Glutamatergic neuron (in vitro differentiated cells): ENCODE data around the gene PPP1R7. TPM values are rescaled to one million over a fixed set of nuclear protein-coding genes. Genes with fewer than 3 reads are reported as not detected.

Experiments used
- DNase-seq: peaks from one replicate; pipeline ENCODE4 v3.0.0; 2022
- H3K27ac Mint-ChIP-seq: one replicate; pipeline ENCODE4 v1.8.0; 2020; ENCODE audit warnings: mild to moderate bottlenecking, mixed read lengths, inconsistent platforms; ENCODE audit not compliant: unreplicated experiment
- H3K27me3 Mint-ChIP-seq: one replicate; pipeline ENCODE4 v1.8.0; 2020; ENCODE audit warnings: mild to moderate bottlenecking, moderate library complexity, mixed read lengths, inconsistent platforms; ENCODE audit not compliant: unreplicated experiment
- H3K36me3 Mint-ChIP-seq: one replicate; pipeline ENCODE4 v1.8.0; 2020; ENCODE audit warnings: mild to moderate bottlenecking, mixed read lengths, inconsistent platforms; ENCODE audit not compliant: unreplicated experiment
- H3K4me1 Mint-ChIP-seq: one replicate; pipeline ENCODE4 v1.8.0; 2020; ENCODE audit warnings: mild to moderate bottlenecking, low read depth, mixed read lengths, inconsistent platforms; ENCODE audit not compliant: unreplicated experiment
- H3K4me3 Mint-ChIP-seq: one replicate; pipeline ENCODE4 v1.8.0; 2020; ENCODE audit warnings: mild to moderate bottlenecking, mixed read lengths, inconsistent platforms; ENCODE audit not compliant: unreplicated experiment
- H3K9me3 Mint-ChIP-seq: one replicate; pipeline ENCODE4 v1.8.0; 2020; ENCODE audit warnings: mild to moderate bottlenecking, moderate library complexity, mixed read lengths, inconsistent platforms; ENCODE audit not compliant: unreplicated experiment
- CTCF ChIP-seq: fragments of 200-600 bp; sonication (generic); IDR thresholded peaks from one replicate; pipeline ENCODE4 v1.5.0; 2021; ENCODE audit not compliant: partially characterized antibody, unreplicated experiment
- total RNA-seq: library from RNA; stranded (reverse); fragmentation: NEBNext Ultra II Directional; extraction: Animal tissue kit (Norgen Biotek cat#: 25700); gene quantifications from one replicate; pipeline ENCODE4 v1.2.1, GENCODE V29; 2021; ENCODE audit not compliant: unreplicated experiment

The PPP1R7 gene
- total RNA-seq, 1 donor from 2014 or later = 53.9 TPM

- no peak overlapping the region for H3K4me3 Mint-ChIP-seq
- no peak for TF ChIP-seq CTCF
- H3K36me3 Mint-ChIP-seq = no peaks in the 10 kb centered on the region
- no peak overlapping the region for H3K27ac Mint-ChIP-seq
- DNase-seq = no peak
- peaks cover 3% of the 10 kb centered on the region for H3K9me3 Mint-ChIP-seq
- H3K27me3 Mint-ChIP-seq = no peaks in the 10 kb centered on the region
- H3K4me1 Mint-ChIP-seq = peaks cover 3% of the 10 kb centered on the region
Observed at GRCh38 chr2:241200822-241201395, 50.6 kb downstream of the PPP1R7 start.

- H3K36me3 Mint-ChIP-seq = no peaks in the 10 kb centered on the region
- no peak overlapping the region for H3K4me3 Mint-ChIP-seq
- DNase-seq = no peak
- no peaks in the 10 kb centered on the region for H3K4me1 Mint-ChIP-seq
- no peaks in the 10 kb centered on the region for H3K27me3 Mint-ChIP-seq
- no peak overlapping the region for H3K27ac Mint-ChIP-seq
- no peaks in the 10 kb centered on the region for H3K9me3 Mint-ChIP-seq
- no peak for TF ChIP-seq CTCF
Observed at GRCh38 chr2:241201445-241202267, 51.4 kb downstream of the PPP1R7 start.

- Mint-ChIP-seq H3K9me3 (no peaks in the 10 kb centered on the region), H3K36me3 (no peaks in the 10 kb centered on the region), H3K27me3 (no peaks in the 10 kb centered on the region), H3K27ac (no peak overlapping the region), H3K4me3 (no peak overlapping the region), H3K4me1 (no peaks in the 10 kb centered on the region)
- no peak for DNase-seq
- TF ChIP-seq CTCF = no peak
Observed at GRCh38 chr2:241202268-241202585, 52.0 kb downstream of the PPP1R7 start.

GRCh38 chr2:241202681-241203080 lies 52.4 kb downstream of the PPP1R7 start:
- H3K9me3 Mint-ChIP-seq = no peaks in the 10 kb centered on the region
- H3K27ac Mint-ChIP-seq = no peak overlapping the region
- no peak for DNase-seq
- no peak for TF ChIP-seq CTCF
- no peaks in the 10 kb centered on the region for H3K27me3 Mint-ChIP-seq
- no peaks in the 10 kb centered on the region for H3K4me1 Mint-ChIP-seq
- no peaks in the 10 kb centered on the region for H3K36me3 Mint-ChIP-seq
- H3K4me3 Mint-ChIP-seq = no peak overlapping the region
